Liver (tissue), 9 donors: Measurements from ENCODE around the gene PTPN2. TPM values are rescaled to one million over a fixed set of nuclear protein-coding genes. Genes with fewer than 3 reads are reported as not detected.

ENCODE experiments used
- DNase-seq: peaks from one replicate; pipeline ENCODE4 v3.0.0-alpha.2; 2017; ENCODE audit warnings: low spot score
- H3K27ac ChIP-seq, 2 donors: one replicate each; pipeline ENCODE4 v1.7.0; 2013; ENCODE audit warnings: inconsistent platforms in 2 of 2, low read length in 2 of 2, control low read depth in 1 of 2, low read depth in 1 of 2, mild to moderate bottlenecking in 1 of 2
- H3K27me3 ChIP-seq, 4 donors: one replicate each; pipeline versions ENCODE4 v1.6.1 to v1.7.0; 2013; ENCODE audit warnings: low read length in 3 of 4, inconsistent platforms in 1 of 4, mild to moderate bottlenecking in 1 of 4, moderate library complexity in 1 of 4; ENCODE audit not compliant: control insufficient read depth in 4 of 4, insufficient read depth in 4 of 4
- H3K36me3 ChIP-seq, 4 donors: one replicate each; pipeline versions ENCODE4 v1.6.1 to v1.7.0; 2013; ENCODE audit warnings: low read length in 3 of 4, mild to moderate bottlenecking in 3 of 4, low read depth in 1 of 4, moderate library complexity in 1 of 4; ENCODE audit not compliant: control insufficient read depth in 4 of 4, insufficient read depth in 3 of 4
- H3K4me1 ChIP-seq, 4 donors: one replicate each; pipeline versions ENCODE4 v1.6.1 to v1.7.0; 2013; ENCODE audit warnings: low read length in 3 of 4, mild to moderate bottlenecking in 3 of 4, moderate library complexity in 1 of 4; ENCODE audit not compliant: control insufficient read depth in 4 of 4, insufficient read depth in 4 of 4
- H3K4me3 ChIP-seq, 3 donors: one replicate each; pipeline versions ENCODE4 v1.6.1 to v1.7.0; 2013; ENCODE audit warnings: low read length in 3 of 3, control low read depth in 1 of 3, low read depth in 1 of 3, mild to moderate bottlenecking in 1 of 3
- H3K9ac ChIP-seq, 2 donors: one replicate each; pipeline ENCODE4 v1.7.0; 2013; ENCODE audit warnings: low read length in 2 of 2, mild to moderate bottlenecking in 2 of 2, moderate library complexity in 2 of 2, control low read depth in 1 of 2, low read depth in 1 of 2
- H3K9me3 ChIP-seq, 4 donors: one replicate each; pipeline versions ENCODE4 v1.6.1 to v1.7.0; 2013; ENCODE audit warnings: low read length in 3 of 4; ENCODE audit not compliant: control insufficient read depth in 4 of 4
- ATF3 ChIP-seq: IDR thresholded peaks from 2 replicates; pipeline ENCODE4 v1.6.1; 2016; ENCODE audit warnings: antibody characterized with exemption
- FOXA2 ChIP-seq: IDR thresholded peaks from 2 replicates; pipeline ENCODE4 v1.6.1; 2016; ENCODE audit warnings: antibody characterized with exemption
- HNF4A ChIP-seq, 2 donors: conservative IDR thresholded peaks; 2 replicates each; pipeline ENCODE4 v1.6.1; 2016; ENCODE audit warnings: antibody characterized with exemption in 2 of 2, mild to moderate bottlenecking in 2 of 2
- HNF4G ChIP-seq: IDR thresholded peaks from 2 replicates; pipeline ENCODE4 v1.6.1; 2016; ENCODE audit warnings: antibody characterized with exemption
- JUND ChIP-seq, 2 donors: IDR thresholded peaks; 2 replicates each; pipeline ENCODE4 v1.6.1; 2016; ENCODE audit warnings: antibody characterized with exemption in 2 of 2
- RAD21 ChIP-seq, 2 donors: IDR thresholded peaks; 2 replicates each; pipeline ENCODE4 v1.6.1; 2016; ENCODE audit warnings: antibody characterized with exemption in 2 of 2, mild to moderate bottlenecking in 2 of 2
- REST ChIP-seq: IDR thresholded peaks from 2 replicates; pipeline ENCODE4 v1.6.1; 2016; ENCODE audit warnings: antibody characterized with exemption, mild to moderate bottlenecking
- SP1 ChIP-seq: IDR thresholded peaks from 2 replicates; pipeline ENCODE4 v1.6.1; 2018; ENCODE audit warnings: antibody characterized with exemption, mild to moderate bottlenecking
- TAF1 ChIP-seq: conservative IDR thresholded peaks from 2 replicates; pipeline ENCODE4 v1.6.1; 2016; ENCODE audit warnings: antibody characterized with exemption, mild to moderate bottlenecking
- YY1 ChIP-seq: IDR thresholded peaks from 2 replicates; pipeline ENCODE4 v1.6.1; 2016; ENCODE audit warnings: antibody characterized with exemption, mild to moderate bottlenecking
- ZBTB33 ChIP-seq: IDR thresholded peaks from 2 replicates; pipeline ENCODE4 v1.6.1; 2016; ENCODE audit warnings: antibody characterized with exemption
- WGBS: extraction: QIAGEN DNeasy Blood & Tissue Kit; methylation state at CpG from one replicate; pipeline ENCODE4 v1.1.7; 2013; 5-methylcytosine and 5-hydroxymethylcytosine counted together
- polyA plus RNA-seq, 2 donors: library from polyadenylated mRNA; stranded (reverse) in 1 of 2; unstranded in 1 of 2; fragments of 200-250 nt in 1 of 2; fragments of >200 nt in 1 of 2; fragmentation: Nextera tagmentation in 1 of 2; extraction: Ambion mirVana in 1 of 2; gene quantifications; one replicate each; pipeline versions ENCODE4 v1.2.1 to v1.2.3, GENCODE V29; 2013 to 2015
- total RNA-seq, 2 donors: library from RNA; depleted of rRNA; stranded (reverse); fragments of >200 nt; gene quantifications; one replicate each; pipeline ENCODE4 v1.2.3, GENCODE V29; 2014
- donor health status: healthy.
- donor health status: healthy.
- donor health status: healthy.
- donor health status: healthy.
- donor health status: healthy.

Gene PTPN2
- total and polyA plus RNA-seq, 4 donors: 9.2 to 21.2 (median 14.9) TPM

GRCh38 chr18:12840382-12840781 lies 43.7 kb downstream of the PTPN2 start:
- Histone ChIP-seq H3K4me1 (peaks cover 0 to 18% (median 7%) of the 10 kb centered on the region in 4 donors), H3K27me3 (no peaks in the 10 kb centered on the region), H3K36me3 (no peaks in the 10 kb centered on the region), H3K9ac (no peak overlapping the region), H3K9me3 (no peaks in the 10 kb centered on the region), H3K27ac (peak overlapping the region; percentile 89 to 94), H3K4me3 (no peak overlapping the region)
- TF ChIP-seq HNF4A (conservative IDR thresholded peaks at IDR 0.05) (no peak), HNF4G (no peak), YY1 (no peak), ATF3 (no peak), ZBTB33 (no peak), REST (no peak)
- DNase-seq: no peak
- WGBS: 90% methylated on average over 3 of the region's 3 CpGs

- H3K9ac ChIP-seq: peak overlapping the region; percentile 52 to 55
- H3K36me3 ChIP-seq: peaks cover 0 to 2% (median 0%) of the 10 kb centered on the region in 4 donors
- DNase-seq: no peak
- no peak overlapping the region for H3K4me3 ChIP-seq
- peaks cover 0 to 18% (median 7%) of the 10 kb centered on the region in 4 donors for H3K4me1 ChIP-seq
- TF ChIP-seq ZBTB33: no peak
- TF ChIP-seq HNF4A (conservative IDR thresholded peaks at IDR 0.05): no peak
- TF ChIP-seq RAD21 (IDR thresholded peaks at IDR 0.05): no peak
- TF ChIP-seq FOXA2: no peak
- no peak for TF ChIP-seq YY1
- TF ChIP-seq SP1: no peak
- TF ChIP-seq REST: no peak
- no peak for TF ChIP-seq TAF1
- TF ChIP-seq JUND (IDR thresholded peaks at IDR 0.05): no peak
- H3K27ac ChIP-seq: peak overlapping the region; percentile 89 to 94
- WGBS: 91% methylated on average over 1 of the region's 1 CpG
- no peaks in the 10 kb centered on the region for H3K9me3 ChIP-seq
- no peaks in the 10 kb centered on the region for H3K27me3 ChIP-seq
Measured at GRCh38 chr18:12839526-12840196, 44.4 kb downstream of the PTPN2 start.
